ENCODE measurements around the gene EIF4G3.

Gene EIF4G3

GRCh38 chr1:21131200-21131599, 45.5 kb downstream of the EIF4G3 start (continued):
- TF ChIP-seq TSHZ2 (CRISPR knock-in tag; IDR thresholded peaks at IDR 0.05): no peak
- no peak for TF ChIP-seq ZC3H10 (CRISPR knock-in tag; IDR thresholded peaks at IDR 0.05)
- no peak for TF ChIP-seq ZNF8 (CRISPR knock-in tag; IDR thresholded peaks at IDR 0.05)
- no peak for TF ChIP-seq ZNF70 (CRISPR knock-in tag; IDR thresholded peaks at IDR 0.05)

GRCh38 chr1:21129407-21129806, 47.3 kb downstream of the EIF4G3 start:
- ATAC-seq: no peak
- TF ChIP-seq OSR1 (CRISPR knock-in tag; IDR thresholded peaks at IDR 0.05) (no peak), GLIS3 (CRISPR knock-in tag; IDR thresholded peaks at IDR 0.05) (no peak), BACH2 (CRISPR knock-in tag; IDR thresholded peaks at IDR 0.05; ENCODE audit: borderline replicate concordance) (no peak), RARB (CRISPR knock-in tag; IDR thresholded peaks at IDR 0.05) (no peak)

- no peak for ATAC-seq
- TF ChIP-seq ISL1 (CRISPR knock-in tag; IDR thresholded peaks at IDR 0.05): no peak
- no peak for TF ChIP-seq RARB (CRISPR knock-in tag; IDR thresholded peaks at IDR 0.05)
- TF ChIP-seq PATZ1 (CRISPR knock-in tag; IDR thresholded peaks at IDR 0.05; ENCODE audit: borderline replicate concordance): no peak
- no peak for TF ChIP-seq POU6F1 (CRISPR knock-in tag; IDR thresholded peaks at IDR 0.05; ENCODE audit: borderline replicate concordance, low read depth)
These were observed 50.4 kb downstream of the EIF4G3 start for GRCh38 chr1:21126324-21126723.

GRCh38 chr1:21124846-21125245, 51.9 kb downstream of the EIF4G3 start:
- TF ChIP-seq ISL1 (CRISPR knock-in tag; IDR thresholded peaks at IDR 0.05) (no peak), CSDC2 (CRISPR knock-in tag; IDR thresholded peaks at IDR 0.05) (no peak), TCF4 (CRISPR knock-in tag; IDR thresholded peaks at IDR 0.05; ENCODE audit: borderline replicate concordance) (no peak), ZFP30 (CRISPR knock-in tag; IDR thresholded peaks at IDR 0.05) (no peak), ZC3H10 (CRISPR knock-in tag; IDR thresholded peaks at IDR 0.05) (no peak), BACH2 (CRISPR knock-in tag; IDR thresholded peaks at IDR 0.05; ENCODE audit: borderline replicate concordance) (no peak), SNAI2 (CRISPR knock-in tag; IDR thresholded peaks at IDR 0.05) (no peak), PATZ1 (CRISPR knock-in tag; IDR thresholded peaks at IDR 0.05; ENCODE audit: borderline replicate concordance) (no peak), OSR1 (CRISPR knock-in tag; IDR thresholded peaks at IDR 0.05) (no peak), CSRNP3 (CRISPR knock-in tag; IDR thresholded peaks at IDR 0.05) (no peak), PPARA (CRISPR knock-in tag; IDR thresholded peaks at IDR 0.05; ENCODE audit: borderline replicate concordance) (no peak), ESRRG (CRISPR knock-in tag; IDR thresholded peaks at IDR 0.05) (no peak), CREB5 (CRISPR knock-in tag; IDR thresholded peaks at IDR 0.05; ENCODE audit: low read depth) (no peak), ZFP3 (CRISPR knock-in tag; IDR thresholded peaks at IDR 0.05) (no peak), POU6F1 (CRISPR knock-in tag; IDR thresholded peaks at IDR 0.05; ENCODE audit: borderline replicate concordance, low read depth) (no peak), ARNTL (CRISPR knock-in tag; IDR thresholded peaks at IDR 0.05; ENCODE audit: borderline replicate concordance, low read depth) (no peak)
- no peak for ATAC-seq
